Nephron progenitor cell (in vitro differentiated cells): ENCODE data around the gene PIK3C3.
A peak's percentile ranks its signal among the peaks of the same experiment; 100 is the strongest.

Experiments used
- DNase-seq: peaks from one replicate; pipeline ENCODE4 v3.0.0; 2021
- H3K27ac Mint-ChIP-seq: 2 replicates; pipeline ENCODE4 v1.8.0; 2021; ENCODE audit warnings: mild to moderate bottlenecking, moderate library complexity, mixed read lengths
- H3K27me3 Mint-ChIP-seq: 2 replicates; pipeline ENCODE4 v1.8.0; 2021; ENCODE audit warnings: mild to moderate bottlenecking, low read depth, mixed read lengths; ENCODE audit not compliant: poor library complexity
- H3K36me3 Mint-ChIP-seq: 2 replicates; pipeline ENCODE4 v1.8.0; 2021; ENCODE audit warnings: low read depth, mixed read lengths
- H3K4me1 Mint-ChIP-seq: 2 replicates; pipeline ENCODE4 v1.8.0; 2021; ENCODE audit warnings: mixed read lengths
- H3K4me3 Mint-ChIP-seq: 2 replicates; pipeline ENCODE4 v1.8.0; 2021; ENCODE audit warnings: mild to moderate bottlenecking, moderate library complexity, mixed read lengths
- H3K9me3 Mint-ChIP-seq: 2 replicates; pipeline ENCODE4 v1.8.0; 2021; ENCODE audit warnings: mild to moderate bottlenecking, moderate library complexity, mixed read lengths
- TF ChIP-seq, protein P1 (sequence below): fragments of 200-600 bp; sonication (generic); IDR thresholded peaks from 2 replicates; pipeline ENCODE4 v1.5.0; 2021; ENCODE audit warnings: antibody characterized with exemption

The PIK3C3 gene

DNA sequence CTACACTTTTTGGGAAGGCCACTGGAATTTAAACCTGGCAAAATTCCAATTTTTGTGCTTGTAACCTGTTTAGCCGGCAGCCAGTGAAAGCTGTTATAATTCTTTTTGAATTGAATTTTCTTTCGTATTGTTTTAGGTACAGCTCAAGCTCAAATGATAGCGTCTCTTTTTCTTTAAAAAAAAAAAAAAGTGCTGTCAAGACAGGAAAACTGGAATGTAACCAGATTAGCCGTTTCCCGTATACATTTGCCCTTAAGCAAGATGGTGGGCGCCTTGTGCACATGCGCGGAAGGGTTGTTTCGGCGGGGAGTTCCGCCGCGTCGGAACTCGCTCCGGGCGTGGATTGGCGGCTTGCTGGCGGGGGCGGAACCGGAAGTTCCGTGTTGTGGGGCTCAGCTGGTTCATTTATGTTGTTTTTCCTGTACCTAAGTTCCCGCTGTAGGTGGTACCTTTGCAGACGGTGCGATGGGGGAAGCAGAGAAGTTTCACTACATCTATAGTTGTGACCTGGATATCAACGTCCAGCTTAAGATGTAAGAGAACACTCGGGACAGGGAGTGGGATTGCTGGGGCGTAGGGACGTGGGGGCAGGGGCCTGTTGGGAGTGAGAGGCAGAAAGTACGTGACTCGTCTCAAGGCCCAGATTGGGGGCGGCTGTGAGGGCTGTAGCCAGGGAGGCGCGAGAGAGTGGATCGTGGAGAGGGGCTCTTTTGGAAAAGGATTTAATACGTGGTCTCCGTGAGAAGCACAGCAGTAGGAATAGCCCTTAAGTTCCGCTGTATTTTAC lies at the start of gene PIK3C3:
TSS of gene PIK3C3 (plus strand) at position 408 of the 787 bp plus-strand sequence. CDS start at position 466, 58 bp downstream.
- peak; percentile 95 for DNase-seq
- TF ChIP-seq, protein P1, sequence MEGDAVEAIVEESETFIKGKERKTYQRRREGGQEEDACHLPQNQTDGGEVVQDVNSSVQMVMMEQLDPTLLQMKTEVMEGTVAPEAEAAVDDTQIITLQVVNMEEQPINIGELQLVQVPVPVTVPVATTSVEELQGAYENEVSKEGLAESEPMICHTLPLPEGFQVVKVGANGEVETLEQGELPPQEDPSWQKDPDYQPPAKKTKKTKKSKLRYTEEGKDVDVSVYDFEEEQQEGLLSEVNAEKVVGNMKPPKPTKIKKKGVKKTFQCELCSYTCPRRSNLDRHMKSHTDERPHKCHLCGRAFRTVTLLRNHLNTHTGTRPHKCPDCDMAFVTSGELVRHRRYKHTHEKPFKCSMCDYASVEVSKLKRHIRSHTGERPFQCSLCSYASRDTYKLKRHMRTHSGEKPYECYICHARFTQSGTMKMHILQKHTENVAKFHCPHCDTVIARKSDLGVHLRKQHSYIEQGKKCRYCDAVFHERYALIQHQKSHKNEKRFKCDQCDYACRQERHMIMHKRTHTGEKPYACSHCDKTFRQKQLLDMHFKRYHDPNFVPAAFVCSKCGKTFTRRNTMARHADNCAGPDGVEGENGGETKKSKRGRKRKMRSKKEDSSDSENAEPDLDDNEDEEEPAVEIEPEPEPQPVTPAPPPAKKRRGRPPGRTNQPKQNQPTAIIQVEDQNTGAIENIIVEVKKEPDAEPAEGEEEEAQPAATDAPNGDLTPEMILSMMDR: no peak
- peak within 1 kb of the TSS; percentile 99 for H3K27ac Mint-ChIP-seq
- H3K9me3 Mint-ChIP-seq: no peaks in the 10 kb centered on the region
- H3K27me3 Mint-ChIP-seq: peaks cover 41% of the 10 kb centered on the region
- peak within 1 kb of the TSS; percentile 100 for H3K4me3 Mint-ChIP-seq
- peaks cover 30% of the 10 kb centered on the region for H3K36me3 Mint-ChIP-seq
- H3K4me1 Mint-ChIP-seq: peaks cover 26% of the 10 kb centered on the region

GRCh38 chr18:41905786-41906527 lies 49.1 kb upstream of the PIK3C3 start:
- H3K27ac Mint-ChIP-seq: no peak overlapping the region
- H3K4me3 Mint-ChIP-seq: no peak overlapping the region
- H3K4me1 Mint-ChIP-seq: peaks cover 4% of the 10 kb centered on the region
- no peak for DNase-seq
- H3K36me3 Mint-ChIP-seq: no peaks in the 10 kb centered on the region
- TF ChIP-seq, protein P1: no peak
- H3K9me3 Mint-ChIP-seq: no peaks in the 10 kb centered on the region
- no peaks in the 10 kb centered on the region for H3K27me3 Mint-ChIP-seq

- H3K36me3 Mint-ChIP-seq: no peaks in the 10 kb centered on the region
- DNase-seq: peak; percentile 13
- H3K4me1 Mint-ChIP-seq: peaks cover 4% of the 10 kb centered on the region
- H3K27me3 Mint-ChIP-seq: no peaks in the 10 kb centered on the region
- H3K4me3 Mint-ChIP-seq: no peak overlapping the region
- H3K27ac Mint-ChIP-seq: no peak overlapping the region
- TF ChIP-seq, protein P1: peak; percentile 61
- H3K9me3 Mint-ChIP-seq: no peaks in the 10 kb centered on the region
Measured at GRCh38 chr18:41906528-41907146, 48.4 kb upstream of the PIK3C3 start.

GRCh38 chr18:41917181-41917580 lies 37.9 kb upstream of the PIK3C3 start:
- Mint-ChIP-seq H3K36me3 (no peaks in the 10 kb centered on the region), H3K9me3 (no peaks in the 10 kb centered on the region), H3K27ac (no peak overlapping the region), H3K27me3 (peaks cover 4% of the 10 kb centered on the region), H3K4me3 (no peak overlapping the region), H3K4me1 (no peaks in the 10 kb centered on the region)
- no peak for DNase-seq
- TF ChIP-seq, protein P1: no peak

GRCh38 chr18:41921770-41922169 lies 33.3 kb upstream of the PIK3C3 start:
- Mint-ChIP-seq H3K27ac (no peak overlapping the region), H3K36me3 (no peaks in the 10 kb centered on the region), H3K4me1 (no peaks in the 10 kb centered on the region), H3K9me3 (no peaks in the 10 kb centered on the region), H3K4me3 (no peak overlapping the region), H3K27me3 (peaks cover 4% of the 10 kb centered on the region)
- TF ChIP-seq, protein P1: no peak
- DNase-seq: no peak
